Sigmoid colon (tissue), 7 donors: ENCODE data around the gene RIPK4. TPM values are rescaled to one million over a fixed set of nuclear protein-coding genes. Genes with fewer than 3 reads are reported as not detected.

Experiments used
- DNase-seq: peaks from one replicate; pipeline ENCODE4 v3.0.0-alpha.2; 2019
- H3K27ac ChIP-seq, 4 donors: fragments of 200-600 bp; sonication (generic); one replicate each; pipeline ENCODE4 v1.5.1; 2016 to 2019; ENCODE audit warnings: mild to moderate bottlenecking in 1 of 4
- H3K27me3 ChIP-seq, 3 donors: fragments of 200-600 bp; sonication (generic); one replicate each; pipeline ENCODE4 v1.5.1; 2019; ENCODE audit warnings: mild to moderate bottlenecking in 1 of 3
- H3K36me3 ChIP-seq, 4 donors: fragments of 200-600 bp; sonication (generic); one replicate each; pipeline ENCODE4 v1.5.1; 2016 to 2019
- H3K4me1 ChIP-seq, 4 donors: fragments of 200-600 bp; sonication (generic); one replicate each; pipeline ENCODE4 v1.5.1; 2017 to 2019
- H3K4me3 ChIP-seq, 4 donors: fragments of 200-600 bp; sonication (generic); one replicate each; pipeline ENCODE4 v1.5.1; 2017 to 2019; ENCODE audit warnings: mild to moderate bottlenecking in 2 of 4, moderate library complexity in 1 of 4
- H3K9me3 ChIP-seq, 4 donors: fragments of 200-600 bp in 3 of 4; sonication (generic) in 3 of 4; one replicate each; pipeline versions ENCODE4 v1.5.1 to v1.6.1; 2013 to 2019
- CTCF ChIP-seq, 4 experiments: fragments of 450-650 bp in 3 of 4; fragments of 200-600 bp in 1 of 4; IDR thresholded peaks; one replicate each; pipeline ENCODE4 v1.5.1; 2016 to 2019; ENCODE audit warnings: antibody characterized with exemption in 4 of 4, mild to moderate bottlenecking in 3 of 4, moderate library complexity in 2 of 4
- EP300 ChIP-seq, 4 donors: sonication (generic); formaldehyde crosslinking; IDR thresholded peaks; one replicate each; pipeline ENCODE4 v1.6.1; 2017; ENCODE audit warnings: antibody characterized with exemption in 4 of 4
- POLR2A ChIP-seq, 2 donors: fragments of 450-650 bp; IDR thresholded peaks; one replicate each; pipeline ENCODE4 v1.6.1; 2016; ENCODE audit warnings: antibody characterized with exemption in 2 of 2, mild to moderate bottlenecking in 2 of 2, moderate library complexity in 2 of 2
- POLR2AphosphoS5 ChIP-seq, 4 donors: sonication (generic); formaldehyde crosslinking; IDR thresholded peaks; one replicate each; pipeline ENCODE4 v1.6.1; 2017; ENCODE audit warnings: antibody characterized with exemption in 4 of 4
- WGBS, 2 donors: extraction: QIAGEN DNeasy Blood & Tissue Kit; methylation state at CpG; one replicate each; pipeline ENCODE4 v1.1.7; 2013; 5-methylcytosine and 5-hydroxymethylcytosine counted together
- intact Hi-C: fragments of 100-400 bp; cut with DNase I; formaldehyde crosslinking; loops from one replicate; pipeline ENCODE4 v1.15.1; 2023
- polyA plus RNA-seq, 3 donors: library from polyadenylated mRNA; stranded (reverse); fragments of 200-250 nt; gene quantifications; one replicate each; pipeline ENCODE4 v1.2.3, GENCODE V29; 2013
- total RNA-seq, 4 donors: library from RNA; depleted of rRNA; stranded (reverse); fragments of >200 nt; gene quantifications; one replicate each; pipeline ENCODE4 v1.1.0, GENCODE V29; 2016
- donor health status: healthy with polysubstance abuse.
- donor health status: Bipolar disorder and iron deficiency.
- donor health status: healthy.

RIPK4 gene
- total and polyA plus RNA-seq, 7 donors = under 0.01 to 7.8 (median 0.54) TPM

GRCh38 chr21:41713495-41714281, 53.2 kb downstream of the RIPK4 start:
- TF ChIP-seq POLR2AphosphoS5 (IDR thresholded peaks at IDR 0.05) = no peak
- no peak for TF ChIP-seq CTCF (IDR thresholded peaks at IDR 0.05)
- no peak for TF ChIP-seq EP300 (IDR thresholded peaks at IDR 0.05)
- no peak for TF ChIP-seq POLR2A (IDR thresholded peaks at IDR 0.05)
- 46 to 79% methylated on average over 22 of the region's 22 CpGs for WGBS, 2 donors
- H3K27ac ChIP-seq = no peak overlapping the region
- H3K36me3 ChIP-seq = no peaks in the 10 kb centered on the region
- no peak overlapping the region for H3K4me3 ChIP-seq
- no peaks in the 10 kb centered on the region for H3K4me1 ChIP-seq
- H3K9me3 ChIP-seq = no peaks in the 10 kb centered on the region
- intact Hi-C loops = no loop called here
- H3K27me3 ChIP-seq = peaks cover 0 to 45% (median 12%) of the 10 kb centered on the region in 3 donors
- DNase-seq = no peak

GRCh38 chr21:41712730-41713129, 54.1 kb downstream of the RIPK4 start:
- WGBS, 2 donors = 30 to 39% methylated on average over 9 of the region's 9 CpGs
- intact Hi-C loops = no loop called here
- H3K36me3 ChIP-seq = no peaks in the 10 kb centered on the region

GRCh38 chr21:41712201-41712600, 54.7 kb downstream of the RIPK4 start:
- Histone ChIP-seq H3K4me3 (no peak overlapping the region), H3K36me3 (no peaks in the 10 kb centered on the region), H3K27me3 (peaks cover 0 to 45% (median 12%) of the 10 kb centered on the region in 3 donors), H3K4me1 (no peaks in the 10 kb centered on the region), H3K9me3 (no peaks in the 10 kb centered on the region), H3K27ac (no peak overlapping the region)
- no peak for DNase-seq
- intact Hi-C loops = no loop called here
- no peak for TF ChIP-seq EP300 (IDR thresholded peaks at IDR 0.05)
- TF ChIP-seq POLR2A (IDR thresholded peaks at IDR 0.05) = no peak
- no peak for TF ChIP-seq POLR2AphosphoS5 (IDR thresholded peaks at IDR 0.05)
- no peak for TF ChIP-seq CTCF (IDR thresholded peaks at IDR 0.05)
- WGBS, 2 donors = 36 to 80% methylated on average over 18 of the region's 18 CpGs

More at GRCh38 chr21:41712730-41713129, 54.1 kb downstream of the RIPK4 start:
- no peak overlapping the region for H3K4me3 ChIP-seq
- TF ChIP-seq CTCF (IDR thresholded peaks at IDR 0.05) (no peak), POLR2AphosphoS5 (IDR thresholded peaks at IDR 0.05) (no peak), EP300 (IDR thresholded peaks at IDR 0.05) (no peak), POLR2A (IDR thresholded peaks at IDR 0.05) (no peak)
- no peaks in the 10 kb centered on the region for H3K4me1 ChIP-seq
- DNase-seq = no peak
- H3K27ac ChIP-seq = no peak overlapping the region
- H3K9me3 ChIP-seq = no peaks in the 10 kb centered on the region
- peaks cover 0 to 45% (median 12%) of the 10 kb centered on the region in 3 donors for H3K27me3 ChIP-seq

- no peak for TF ChIP-seq EP300 (IDR thresholded peaks at IDR 0.05)
- no peak for TF ChIP-seq CTCF (IDR thresholded peaks at IDR 0.05)
- no peak for TF ChIP-seq POLR2A (IDR thresholded peaks at IDR 0.05)
- no peak for TF ChIP-seq POLR2AphosphoS5 (IDR thresholded peaks at IDR 0.05)
- H3K27ac ChIP-seq = no peak overlapping the region
- no peaks in the 10 kb centered on the region for H3K4me1 ChIP-seq
- H3K27me3 ChIP-seq = peaks cover 0 to 45% (median 12%) of the 10 kb centered on the region in 3 donors
- 28 to 65% methylated on average over 13 of the region's 13 CpGs for WGBS, 2 donors
- H3K4me3 ChIP-seq = no peak overlapping the region
- H3K9me3 ChIP-seq = no peaks in the 10 kb centered on the region
- DNase-seq = no peak
- intact Hi-C loops = no loop called here
- no peaks in the 10 kb centered on the region for H3K36me3 ChIP-seq
Observed at GRCh38 chr21:41711416-41712007, 55.3 kb downstream of the RIPK4 start.
